Measurements from ENCODE around the gene TACR1. TPM values are rescaled to one million over a fixed set of nuclear protein-coding genes. Genes with fewer than 3 reads are reported as not detected.
"Not testable (repeated sequence)": the region's sequence is repeated elsewhere in the genome, so short reads cannot be mapped to it uniquely, and the experiment has no call there.

The TACR1 gene
- total RNA-seq, 2 donors from 2014 or later = 0.07 to 0.16 TPM

DNA sequence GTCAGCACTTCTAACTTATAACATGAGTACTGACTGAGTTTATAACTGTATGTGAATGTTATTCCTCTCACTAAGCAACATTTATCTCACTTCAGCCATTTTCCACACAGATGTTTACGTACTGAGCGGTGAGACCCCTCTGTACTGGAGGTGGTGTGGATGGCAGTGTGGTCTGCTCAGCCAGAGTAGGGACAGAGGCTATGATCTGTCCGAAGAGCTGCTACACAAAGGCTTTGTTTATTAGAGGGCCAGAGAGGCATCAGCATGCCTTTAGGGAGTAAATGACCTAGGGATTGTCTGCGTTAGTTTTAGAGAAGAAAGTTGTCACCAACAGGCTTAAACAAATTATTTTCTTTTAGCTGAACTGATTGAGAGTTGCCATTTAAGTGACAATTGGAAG, 23.2 kb upstream of the TACR1 start:
- H3K27ac ChIP-seq = no peak overlapping the region
- no peak for DNase-seq (ENCODE audit: low spot score)
- TF ChIP-seq, protein P1, sequence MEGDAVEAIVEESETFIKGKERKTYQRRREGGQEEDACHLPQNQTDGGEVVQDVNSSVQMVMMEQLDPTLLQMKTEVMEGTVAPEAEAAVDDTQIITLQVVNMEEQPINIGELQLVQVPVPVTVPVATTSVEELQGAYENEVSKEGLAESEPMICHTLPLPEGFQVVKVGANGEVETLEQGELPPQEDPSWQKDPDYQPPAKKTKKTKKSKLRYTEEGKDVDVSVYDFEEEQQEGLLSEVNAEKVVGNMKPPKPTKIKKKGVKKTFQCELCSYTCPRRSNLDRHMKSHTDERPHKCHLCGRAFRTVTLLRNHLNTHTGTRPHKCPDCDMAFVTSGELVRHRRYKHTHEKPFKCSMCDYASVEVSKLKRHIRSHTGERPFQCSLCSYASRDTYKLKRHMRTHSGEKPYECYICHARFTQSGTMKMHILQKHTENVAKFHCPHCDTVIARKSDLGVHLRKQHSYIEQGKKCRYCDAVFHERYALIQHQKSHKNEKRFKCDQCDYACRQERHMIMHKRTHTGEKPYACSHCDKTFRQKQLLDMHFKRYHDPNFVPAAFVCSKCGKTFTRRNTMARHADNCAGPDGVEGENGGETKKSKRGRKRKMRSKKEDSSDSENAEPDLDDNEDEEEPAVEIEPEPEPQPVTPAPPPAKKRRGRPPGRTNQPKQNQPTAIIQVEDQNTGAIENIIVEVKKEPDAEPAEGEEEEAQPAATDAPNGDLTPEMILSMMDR (IDR thresholded peaks at IDR 0.05) = no peak
- H3K36me3 ChIP-seq = no peaks in the 10 kb centered on the region
- no peaks in the 10 kb centered on the region for H3K9me3 ChIP-seq
- H3K27me3 ChIP-seq = no peaks in the 10 kb centered on the region
- no peak overlapping the region for H3K4me3 ChIP-seq
- no peaks in the 10 kb centered on the region for H3K4me1 ChIP-seq

DNA sequence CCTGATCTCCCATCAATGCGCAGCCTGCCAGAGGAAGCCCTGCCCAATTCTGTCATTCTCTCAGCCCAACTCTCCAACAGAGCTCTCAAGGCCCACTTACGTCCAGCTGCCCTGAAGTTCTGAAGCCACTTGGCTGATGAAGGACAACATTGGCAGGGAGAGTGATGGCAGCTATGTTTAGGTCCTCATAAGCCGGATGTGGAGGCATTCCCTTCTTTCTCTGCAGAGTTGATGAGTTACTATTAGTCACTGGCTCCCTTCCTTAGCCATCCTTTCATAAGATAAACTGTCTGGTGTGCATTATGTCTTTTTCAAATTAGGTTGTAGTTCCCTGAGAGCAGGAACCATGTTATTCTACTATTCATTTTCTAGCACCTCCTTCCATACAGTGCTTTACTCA, 22.5 kb upstream of the TACR1 start:
- H3K27me3 ChIP-seq = no peaks in the 10 kb centered on the region
- TF ChIP-seq, protein P1 (IDR thresholded peaks at IDR 0.05) = no peak
- no peak for DNase-seq (ENCODE audit: low spot score)
- H3K36me3 ChIP-seq = no peaks in the 10 kb centered on the region
- H3K27ac ChIP-seq = no peak overlapping the region
- H3K4me3 ChIP-seq = no peak overlapping the region
- H3K4me1 ChIP-seq = no peaks in the 10 kb centered on the region
- no peaks in the 10 kb centered on the region for H3K9me3 ChIP-seq

DNA sequence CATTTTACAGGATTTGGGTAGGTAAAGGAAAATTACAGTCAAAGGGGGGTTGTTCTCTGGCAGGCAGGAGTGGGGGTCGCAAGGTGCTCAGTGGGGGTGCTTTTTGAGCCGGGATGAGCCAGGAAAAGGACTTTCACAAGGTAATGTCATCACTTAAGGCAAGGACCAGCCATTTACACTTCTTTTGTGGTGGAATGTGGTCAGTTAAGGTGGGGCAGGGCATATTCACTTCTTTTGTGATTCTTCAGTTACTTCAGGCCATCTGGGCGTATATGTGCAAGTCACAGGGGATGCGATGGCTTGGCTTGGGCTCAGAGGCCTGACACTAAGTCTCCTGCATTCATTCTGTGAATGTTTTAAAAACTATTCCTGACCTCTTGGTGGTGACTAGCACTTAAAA, 19.9 kb upstream of the TACR1 start:
- H3K9me3 ChIP-seq; H3K4me3 ChIP-seq; H3K27me3 ChIP-seq; H3K27ac ChIP-seq; H3K4me1 ChIP-seq; H3K36me3 ChIP-seq; DNase-seq (ENCODE audit: low spot score): not testable (repeated sequence)

DNA sequence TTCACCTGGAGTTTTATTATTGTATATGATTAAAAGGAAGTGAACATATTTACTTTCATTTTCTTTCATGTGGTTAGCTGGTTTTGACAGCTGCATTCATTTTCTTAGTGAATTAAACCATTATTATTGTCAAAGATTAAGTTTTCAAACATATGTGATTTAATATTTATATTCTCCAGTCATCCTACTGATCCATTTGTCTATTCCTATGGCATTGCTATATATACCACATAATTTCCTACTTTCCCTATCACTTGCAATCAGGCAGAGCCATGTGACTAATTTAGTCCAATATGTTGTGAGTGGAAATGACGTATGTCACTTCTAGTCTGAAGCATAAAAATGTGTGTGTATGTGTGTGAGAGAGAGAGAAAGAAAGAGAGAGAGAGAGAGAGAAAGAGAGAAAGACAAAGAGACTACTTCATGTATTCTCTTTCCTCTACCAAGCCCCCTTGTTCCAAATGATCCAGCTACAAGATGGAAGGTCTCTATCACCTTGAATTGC, 12.0 kb upstream of the TACR1 start:
- TF ChIP-seq, protein P1 (IDR thresholded peaks at IDR 0.05) = no peak
- no peak overlapping the region for H3K27ac ChIP-seq
- no peak overlapping the region for H3K4me3 ChIP-seq
- H3K36me3 ChIP-seq = no peaks in the 10 kb centered on the region
- H3K27me3 ChIP-seq = no peaks in the 10 kb centered on the region
- no peaks in the 10 kb centered on the region for H3K4me1 ChIP-seq
- DNase-seq (ENCODE audit: low spot score) = no peak
- no peaks in the 10 kb centered on the region for H3K9me3 ChIP-seq

DNA sequence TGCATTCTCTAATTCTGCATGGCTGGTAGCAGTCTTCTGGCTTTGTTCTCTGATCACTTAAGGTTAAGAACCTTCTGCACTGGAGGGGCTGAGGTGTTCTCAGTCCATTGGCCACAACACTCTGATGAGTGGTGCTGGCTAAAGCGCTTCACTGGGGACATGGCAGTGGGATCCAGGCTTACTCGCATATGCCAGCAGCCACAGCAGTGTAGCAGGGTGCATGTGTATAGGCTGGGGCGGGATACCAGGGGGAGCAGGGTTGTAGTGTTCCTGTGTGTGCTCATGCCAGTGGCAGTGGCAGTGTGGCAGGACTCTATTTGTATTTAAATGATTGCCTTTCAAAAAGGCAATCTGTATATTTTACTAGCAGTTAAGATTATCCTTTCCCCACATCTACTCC, 11.1 kb upstream of the TACR1 start:
- H3K27ac ChIP-seq = no peak overlapping the region
- H3K4me3 ChIP-seq = no peak overlapping the region
- TF ChIP-seq, protein P1 (IDR thresholded peaks at IDR 0.05) = no peak
- no peak for DNase-seq (ENCODE audit: low spot score)
- no peaks in the 10 kb centered on the region for H3K27me3 ChIP-seq
- no peaks in the 10 kb centered on the region for H3K4me1 ChIP-seq
- no peaks in the 10 kb centered on the region for H3K9me3 ChIP-seq
- H3K36me3 ChIP-seq = no peaks in the 10 kb centered on the region

DNA sequence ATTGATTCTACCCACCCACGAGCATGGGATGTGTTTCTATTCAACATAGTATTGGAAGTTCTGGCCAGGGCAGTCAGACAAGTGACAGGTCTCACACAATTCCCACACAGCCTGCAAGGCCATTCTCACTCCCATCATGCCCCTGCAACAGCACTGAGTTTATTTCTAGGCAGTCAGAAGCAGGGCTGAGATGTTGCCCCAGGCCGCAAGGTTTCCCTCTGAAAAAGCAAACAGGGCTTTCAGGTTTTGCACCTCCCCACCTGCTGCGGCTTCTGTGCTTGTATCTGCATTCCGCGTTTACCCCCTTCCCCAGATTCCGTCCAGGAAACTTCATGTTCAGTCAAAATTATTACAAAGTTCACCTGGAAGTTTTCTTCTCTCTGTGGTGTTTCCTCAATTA, 9.4 kb upstream of the TACR1 start:
- Histone ChIP-seq H3K27ac (no peak overlapping the region), H3K9me3 (no peaks in the 10 kb centered on the region), H3K27me3 (no peaks in the 10 kb centered on the region), H3K36me3 (no peaks in the 10 kb centered on the region), H3K4me1 (no peaks in the 10 kb centered on the region), H3K4me3 (no peak overlapping the region)
- DNase-seq (ENCODE audit: low spot score) = no peak
- TF ChIP-seq, protein P1 (IDR thresholded peaks at IDR 0.05) = no peak
